Activated T-cell treated with anti-CD3 and anti-CD28 coated beads, Interleukin-2, amount 50 U/mL, for 72 hours (primary cell): Measurements from ENCODE around the gene COPG1. TPM values are rescaled to one million over a fixed set of nuclear protein-coding genes. Genes with fewer than 3 reads are reported as not detected.

ENCODE experiments used
- ATAC-seq, 2 donors: fragments of 150-1000 bp; cut with Tn5 transposase; replicated peaks in 1 of 2; 2 replicates each; pipeline ENCODE4 v1.10.0; 2021; ENCODE audit warnings: moderate library complexity in 2 of 2, mild to moderate bottlenecking in 1 of 2
- DNase-seq, 2 donors: peaks; one replicate each; pipeline ENCODE4 v3.0.0; 2021 to 2022; ENCODE audit warnings: mixed read lengths in 1 of 2
- H3K27ac Mint-ChIP-seq: one replicate; pipeline ENCODE4 v1.8.0; 2022; ENCODE audit warnings: mild to moderate bottlenecking, moderate library complexity, mixed read lengths
- H3K27me3 Mint-ChIP-seq: one replicate; pipeline ENCODE4 v1.8.0; 2022; ENCODE audit warnings: low read depth, mixed read lengths
- H3K36me3 Mint-ChIP-seq, 2 donors: one replicate each; pipeline ENCODE4 v1.8.0; 2022; ENCODE audit warnings: mixed read lengths in 2 of 2, mild to moderate bottlenecking in 1 of 2; ENCODE audit not compliant: insufficient read depth in 2 of 2
- H3K4me1 Mint-ChIP-seq: one replicate; pipeline ENCODE4 v1.8.0; 2022; ENCODE audit warnings: low read depth, mixed read lengths
- H3K4me3 Mint-ChIP-seq, 2 donors: one replicate each; pipeline ENCODE4 v1.8.0; 2022; ENCODE audit warnings: mild to moderate bottlenecking in 2 of 2, mixed read lengths in 2 of 2, moderate library complexity in 2 of 2
- H3K9me3 Mint-ChIP-seq, 2 donors: one replicate each; pipeline ENCODE4 v1.8.0; 2022; ENCODE audit warnings: mixed read lengths in 2 of 2
- total RNA-seq, 2 donors: library from RNA; stranded (reverse); gene quantifications; one replicate each; pipeline ENCODE4 v1.2.3, GENCODE V29; 2022

COPG1 gene
- total RNA-seq, 2 donors from 2014 or later = 183 to 205 TPM

- H3K9me3 Mint-ChIP-seq = no peaks in the 10 kb centered on the region
- H3K27ac Mint-ChIP-seq = peak overlapping the region; percentile 95
- H3K4me1 Mint-ChIP-seq = peaks cover 61% of the 10 kb centered on the region
- H3K27me3 Mint-ChIP-seq = no peaks in the 10 kb centered on the region
- peak in 1 of 2 donors; percentile 6 for DNase-seq
- H3K4me3 Mint-ChIP-seq = peak overlapping the region; percentile 91 to 93
- no peak for ATAC-seq
- H3K36me3 Mint-ChIP-seq = peaks cover 16 to 21% of the 10 kb centered on the region in 2 donors
Measured at GRCh38 chr3:129277829-129278271, 28.4 kb downstream of the COPG1 start.

GRCh38 chr3:129278439-129278965 is 29.1 kb downstream of the COPG1 start, which contains the start of gene HMCES:
TSS of gene HMCES (plus strand) at chr3:129278870. CDS start at chr3:129279733, 863 bp downstream.
- H3K4me1 Mint-ChIP-seq = peaks cover 67% of the 10 kb centered on the region

GRCh38 chr3:129278966-129279906 is 29.8 kb downstream of the COPG1 start:
- Mint-ChIP-seq H3K27me3 (no peaks in the 10 kb centered on the region), H3K4me3 (peak overlapping the region; percentile 91 to 93), H3K9me3 (no peaks in the 10 kb centered on the region), H3K36me3 (peaks cover 18 to 25% of the 10 kb centered on the region in 2 donors), H3K4me1 (peaks cover 67% of the 10 kb centered on the region), H3K27ac (peak overlapping the region; percentile 95)
- DNase-seq (peak; percentile 68 to 73), ATAC-seq (peak; percentile 34 to 47)

More at GRCh38 chr3:129278439-129278965, 29.1 kb downstream of the COPG1 start, which contains the start of gene HMCES:
- DNase-seq (peak; percentile 96 to 98), ATAC-seq (peak; percentile 92)
- no peaks in the 10 kb centered on the region for H3K9me3 Mint-ChIP-seq
- peaks cover 18 to 23% of the 10 kb centered on the region in 2 donors for H3K36me3 Mint-ChIP-seq
- peak within 1 kb of the TSS; percentile 91 to 93 for H3K4me3 Mint-ChIP-seq
- H3K27me3 Mint-ChIP-seq = no peaks in the 10 kb centered on the region
- peak within 1 kb of the TSS; percentile 95 for H3K27ac Mint-ChIP-seq

GRCh38 chr3:129280183-129280582 is 30.8 kb downstream of the COPG1 start:
- ATAC-seq (no peak), DNase-seq (no peak)
- Mint-ChIP-seq H3K4me1 (peaks cover 67% of the 10 kb centered on the region), H3K4me3 (peak overlapping the region; percentile 91 to 93), H3K27ac (no peak overlapping the region), H3K27me3 (no peaks in the 10 kb centered on the region), H3K36me3 (peaks cover 18 to 25% of the 10 kb centered on the region in 2 donors), H3K9me3 (no peaks in the 10 kb centered on the region)

GRCh38 chr3:129281726-129282125 is 32.3 kb downstream of the COPG1 start:
- DNase-seq = no peak

DNA sequence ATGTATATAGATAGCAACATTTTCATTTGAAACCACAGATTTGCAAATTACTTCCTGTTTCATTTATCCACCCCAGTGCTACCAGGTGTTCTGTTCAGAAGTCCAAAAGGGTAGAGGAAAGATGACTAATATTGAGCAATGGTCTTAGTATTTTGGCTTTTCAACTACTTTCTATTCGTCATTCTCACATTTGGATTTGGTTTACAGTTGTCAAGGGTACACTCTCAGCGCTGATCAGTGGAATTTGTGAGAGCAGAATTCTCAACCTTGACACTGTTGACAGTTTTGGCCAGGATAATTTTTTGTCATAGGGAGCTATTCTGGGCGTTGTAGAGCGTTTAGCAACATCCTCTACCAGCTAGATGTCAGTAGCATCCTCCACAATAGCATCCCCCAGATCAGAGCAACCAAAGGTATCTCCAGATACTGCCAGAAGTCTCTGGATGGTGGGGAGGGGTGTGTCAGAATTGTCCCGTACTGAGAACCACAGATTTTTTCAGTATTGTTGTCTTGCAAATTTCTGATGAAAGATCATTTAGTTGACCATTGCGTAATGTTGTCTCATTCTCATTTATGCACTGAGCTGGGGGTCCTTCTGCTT is 33.4 kb downstream of the COPG1 start:
- H3K36me3 Mint-ChIP-seq = peaks cover 9 to 16% of the 10 kb centered on the region in 2 donors
- peak overlapping the region; percentile 7 for H3K27ac Mint-ChIP-seq
- peak overlapping the region; percentile 7 to 27 for H3K4me3 Mint-ChIP-seq
- H3K9me3 Mint-ChIP-seq = no peaks in the 10 kb centered on the region
- peaks cover 44% of the 10 kb centered on the region for H3K4me1 Mint-ChIP-seq
- ATAC-seq (peak; percentile 36 to 47), DNase-seq (peak; percentile 7 to 16)
- H3K27me3 Mint-ChIP-seq = no peaks in the 10 kb centered on the region

More at GRCh38 chr3:129281726-129282125, 32.3 kb downstream of the COPG1 start:
- Mint-ChIP-seq H3K4me1 (peaks cover 54% of the 10 kb centered on the region), H3K27me3 (no peaks in the 10 kb centered on the region), H3K27ac (peak overlapping the region; percentile 89), H3K36me3 (peaks cover 15 to 17% of the 10 kb centered on the region in 2 donors), H3K9me3 (no peaks in the 10 kb centered on the region), H3K4me3 (peak overlapping the region; percentile 31 to 81)
- ATAC-seq = no peak

GRCh38 chr3:129286081-129286480 is 36.7 kb downstream of the COPG1 start:
- H3K9me3 Mint-ChIP-seq = no peaks in the 10 kb centered on the region
- H3K4me3 Mint-ChIP-seq = no peak overlapping the region
- H3K27ac Mint-ChIP-seq = no peak overlapping the region
- peaks cover 2 to 14% of the 10 kb centered on the region in 2 donors for H3K36me3 Mint-ChIP-seq
- H3K27me3 Mint-ChIP-seq = no peaks in the 10 kb centered on the region
- ATAC-seq (no peak), DNase-seq (no peak)
- H3K4me1 Mint-ChIP-seq = peaks cover 23% of the 10 kb centered on the region

- ATAC-seq = no peak
- Mint-ChIP-seq H3K27ac (no peak overlapping the region), H3K9me3 (no peaks in the 10 kb centered on the region), H3K36me3 (peaks cover 0 to 16% of the 10 kb centered on the region in 2 donors), H3K27me3 (no peaks in the 10 kb centered on the region), H3K4me3 (no peak overlapping the region), H3K4me1 (no peaks in the 10 kb centered on the region)
- no peak for DNase-seq
Measured at GRCh38 chr3:129288446-129288845, 39.0 kb downstream of the COPG1 start.

GRCh38 chr3:129289201-129289921 is 40.0 kb downstream of the COPG1 start:
- DNase-seq (no peak), ATAC-seq (no peak)
- H3K27ac Mint-ChIP-seq = no peak overlapping the region
- no peaks in the 10 kb centered on the region for H3K27me3 Mint-ChIP-seq
- no peaks in the 10 kb centered on the region for H3K4me1 Mint-ChIP-seq
- no peak overlapping the region for H3K4me3 Mint-ChIP-seq
- no peaks in the 10 kb centered on the region for H3K9me3 Mint-ChIP-seq
- H3K36me3 Mint-ChIP-seq = peaks cover 0 to 18% of the 10 kb centered on the region in 2 donors

DNA sequence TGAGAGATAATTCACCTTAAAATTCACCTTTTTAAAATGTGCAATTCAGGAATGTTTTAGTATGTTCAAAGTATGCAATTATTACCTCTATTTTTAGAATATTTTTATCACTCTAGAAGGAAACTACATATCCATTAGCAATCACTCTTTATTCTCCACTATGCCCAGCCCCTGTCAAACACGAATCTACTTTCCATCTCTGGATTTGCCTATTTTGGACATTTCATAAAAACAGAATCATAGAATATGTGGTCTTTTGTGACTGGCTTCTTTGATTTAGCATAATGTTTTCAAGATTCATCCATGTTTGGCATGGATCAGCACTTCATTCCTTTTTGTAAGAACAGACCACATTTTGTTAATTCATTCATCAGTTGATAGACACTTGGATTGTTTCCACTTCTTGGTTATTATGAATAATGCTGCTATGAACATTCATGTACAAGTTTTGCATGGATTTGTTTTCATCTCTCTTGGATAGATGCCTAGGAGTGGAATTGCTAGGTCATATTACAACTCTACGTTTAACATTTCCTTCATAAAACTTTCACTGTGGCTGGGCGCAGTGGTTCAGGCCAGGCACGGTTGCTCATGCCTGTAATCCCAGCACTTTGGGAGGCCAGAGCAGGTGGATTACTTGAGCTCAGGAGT is 42.0 kb downstream of the COPG1 start:
- ATAC-seq (no peak), DNase-seq (no peak)
- Mint-ChIP-seq H3K4me3 (no peak overlapping the region), H3K4me1 (no peaks in the 10 kb centered on the region), H3K27ac (no peak overlapping the region), H3K9me3 (no peaks in the 10 kb centered on the region), H3K27me3 (no peaks in the 10 kb centered on the region), H3K36me3 (peaks cover 0 to 23% of the 10 kb centered on the region in 2 donors)

- DNase-seq (no peak), ATAC-seq (no peak)
- Mint-ChIP-seq H3K4me3 (no peak overlapping the region), H3K27ac (no peak overlapping the region), H3K9me3 (no peaks in the 10 kb centered on the region), H3K27me3 (no peaks in the 10 kb centered on the region), H3K4me1 (no peaks in the 10 kb centered on the region), H3K36me3 (peaks cover 0 to 23% of the 10 kb centered on the region in 2 donors)
Measured at GRCh38 chr3:129295286-129295685, 45.9 kb downstream of the COPG1 start.
